GM23338 (cell line): Measurements from ENCODE around the gene ZNF727.

Experiments
- CREB1 ChIP-seq: fragments of 250-450 bp; sonication (Bioruptor Pico); IDR thresholded peaks from 2 replicates; pipeline ENCODE4 v1.5.0; 2020; ENCODE audit warnings: low read depth, mild to moderate bottlenecking, moderate library complexity
- EZH2 ChIP-seq: fragments of 200-600 bp; sonication (generic); IDR thresholded peaks from one replicate; pipeline ENCODE4 v1.8.0; 2017; ENCODE audit warnings: antibody characterized with exemption, mild to moderate bottlenecking, low read depth; ENCODE audit not compliant: unreplicated experiment
- EZH2phosphoT487 ChIP-seq: fragments of 200-600 bp; sonication (generic); IDR thresholded peaks from one replicate; pipeline ENCODE4 v1.8.1; 2018; ENCODE audit warnings: antibody characterized with exemption; ENCODE audit not compliant: unreplicated experiment
- JUNB ChIP-seq: IDR thresholded peaks from one replicate; pipeline ENCODE4 v1.6.1; 2016; ENCODE audit warnings: antibody characterized with exemption; ENCODE audit not compliant: unreplicated experiment
- NANOG ChIP-seq: IDR thresholded peaks from 2 replicates; pipeline ENCODE4 v1.6.1; 2016; ENCODE audit warnings: antibody characterized with exemption, borderline replicate concordance
- POLR2AphosphoS5 ChIP-seq: IDR thresholded peaks from 2 replicates; pipeline ENCODE4 v1.6.1; 2016; ENCODE audit warnings: antibody characterized with exemption, low read depth
- STAT1 ChIP-seq: IDR thresholded peaks from one replicate; pipeline ENCODE4 v1.6.1; 2016; ENCODE audit warnings: antibody characterized with exemption; ENCODE audit not compliant: unreplicated experiment
- ZNF114 ChIP-seq: fragments of 250-450 bp; sonication (Bioruptor Pico); IDR thresholded peaks from 2 replicates; pipeline ENCODE4 v1.5.0; 2020; ENCODE audit warnings: mild to moderate bottlenecking, moderate library complexity
- ZNF331 ChIP-seq: fragments of 250-450 bp; sonication (Bioruptor Pico); IDR thresholded peaks from 2 replicates; pipeline ENCODE4 v1.5.0; 2020; ENCODE audit warnings: low read depth, mild to moderate bottlenecking, moderate library complexity
- ZNF462 ChIP-seq: fragments of 250-450 bp; sonication (Bioruptor Pico); IDR thresholded peaks from 2 replicates; pipeline ENCODE4 v1.5.0; 2020; ENCODE audit warnings: mild to moderate bottlenecking, moderate library complexity
- TF ChIP-seq, protein P1 (sequence below), 2 experiments: fragments of 200-600 bp in 1 of 2; sonication (generic) in 1 of 2; conservative IDR thresholded peaks; 2 replicates each; pipeline versions ENCODE4 v1.5.1 to v1.6.1; 2016 to 2017; ENCODE audit warnings: antibody characterized with exemption in 2 of 2, low read depth in 2 of 2, mild to moderate bottlenecking in 2 of 2, moderate library complexity in 1 of 2
- TF ChIP-seq, protein P2 (sequence below): IDR thresholded peaks from one replicate; pipeline ENCODE4 v1.6.1; 2018; ENCODE audit warnings: antibody characterized with exemption; ENCODE audit not compliant: unreplicated experiment
- TF ChIP-seq, protein P3 (sequence below): IDR thresholded peaks from 2 replicates; pipeline ENCODE4 v1.6.1; 2016; ENCODE audit warnings: antibody characterized with exemption

GRCh38 chr7:64045301-64046040 is at the start of gene ZNF727:
- TF ChIP-seq, protein P1, sequence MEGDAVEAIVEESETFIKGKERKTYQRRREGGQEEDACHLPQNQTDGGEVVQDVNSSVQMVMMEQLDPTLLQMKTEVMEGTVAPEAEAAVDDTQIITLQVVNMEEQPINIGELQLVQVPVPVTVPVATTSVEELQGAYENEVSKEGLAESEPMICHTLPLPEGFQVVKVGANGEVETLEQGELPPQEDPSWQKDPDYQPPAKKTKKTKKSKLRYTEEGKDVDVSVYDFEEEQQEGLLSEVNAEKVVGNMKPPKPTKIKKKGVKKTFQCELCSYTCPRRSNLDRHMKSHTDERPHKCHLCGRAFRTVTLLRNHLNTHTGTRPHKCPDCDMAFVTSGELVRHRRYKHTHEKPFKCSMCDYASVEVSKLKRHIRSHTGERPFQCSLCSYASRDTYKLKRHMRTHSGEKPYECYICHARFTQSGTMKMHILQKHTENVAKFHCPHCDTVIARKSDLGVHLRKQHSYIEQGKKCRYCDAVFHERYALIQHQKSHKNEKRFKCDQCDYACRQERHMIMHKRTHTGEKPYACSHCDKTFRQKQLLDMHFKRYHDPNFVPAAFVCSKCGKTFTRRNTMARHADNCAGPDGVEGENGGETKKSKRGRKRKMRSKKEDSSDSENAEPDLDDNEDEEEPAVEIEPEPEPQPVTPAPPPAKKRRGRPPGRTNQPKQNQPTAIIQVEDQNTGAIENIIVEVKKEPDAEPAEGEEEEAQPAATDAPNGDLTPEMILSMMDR (conservative IDR thresholded peaks at IDR 0.05; ENCODE audit: low read depth in 2 of 2), result no peak
- TF ChIP-seq EZH2phosphoT487 (no peak), EZH2 (no peak), JUNB (no peak), POLR2AphosphoS5 (no peak), ZNF331 (CRISPR knock-in tag) (no peak), STAT1 (no peak), CREB1 (CRISPR knock-in tag) (no peak), ZNF114 (no peak), ZNF462 (CRISPR knock-in tag) (no peak), NANOG (no peak)
- TF ChIP-seq, protein P2, sequence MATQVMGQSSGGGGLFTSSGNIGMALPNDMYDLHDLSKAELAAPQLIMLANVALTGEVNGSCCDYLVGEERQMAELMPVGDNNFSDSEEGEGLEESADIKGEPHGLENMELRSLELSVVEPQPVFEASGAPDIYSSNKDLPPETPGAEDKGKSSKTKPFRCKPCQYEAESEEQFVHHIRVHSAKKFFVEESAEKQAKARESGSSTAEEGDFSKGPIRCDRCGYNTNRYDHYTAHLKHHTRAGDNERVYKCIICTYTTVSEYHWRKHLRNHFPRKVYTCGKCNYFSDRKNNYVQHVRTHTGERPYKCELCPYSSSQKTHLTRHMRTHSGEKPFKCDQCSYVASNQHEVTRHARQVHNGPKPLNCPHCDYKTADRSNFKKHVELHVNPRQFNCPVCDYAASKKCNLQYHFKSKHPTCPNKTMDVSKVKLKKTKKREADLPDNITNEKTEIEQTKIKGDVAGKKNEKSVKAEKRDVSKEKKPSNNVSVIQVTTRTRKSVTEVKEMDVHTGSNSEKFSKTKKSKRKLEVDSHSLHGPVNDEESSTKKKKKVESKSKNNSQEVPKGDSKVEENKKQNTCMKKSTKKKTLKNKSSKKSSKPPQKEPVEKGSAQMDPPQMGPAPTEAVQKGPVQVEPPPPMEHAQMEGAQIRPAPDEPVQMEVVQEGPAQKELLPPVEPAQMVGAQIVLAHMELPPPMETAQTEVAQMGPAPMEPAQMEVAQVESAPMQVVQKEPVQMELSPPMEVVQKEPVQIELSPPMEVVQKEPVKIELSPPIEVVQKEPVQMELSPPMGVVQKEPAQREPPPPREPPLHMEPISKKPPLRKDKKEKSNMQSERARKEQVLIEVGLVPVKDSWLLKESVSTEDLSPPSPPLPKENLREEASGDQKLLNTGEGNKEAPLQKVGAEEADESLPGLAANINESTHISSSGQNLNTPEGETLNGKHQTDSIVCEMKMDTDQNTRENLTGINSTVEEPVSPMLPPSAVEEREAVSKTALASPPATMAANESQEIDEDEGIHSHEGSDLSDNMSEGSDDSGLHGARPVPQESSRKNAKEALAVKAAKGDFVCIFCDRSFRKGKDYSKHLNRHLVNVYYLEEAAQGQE, result no peak
- TF ChIP-seq, protein P3, sequence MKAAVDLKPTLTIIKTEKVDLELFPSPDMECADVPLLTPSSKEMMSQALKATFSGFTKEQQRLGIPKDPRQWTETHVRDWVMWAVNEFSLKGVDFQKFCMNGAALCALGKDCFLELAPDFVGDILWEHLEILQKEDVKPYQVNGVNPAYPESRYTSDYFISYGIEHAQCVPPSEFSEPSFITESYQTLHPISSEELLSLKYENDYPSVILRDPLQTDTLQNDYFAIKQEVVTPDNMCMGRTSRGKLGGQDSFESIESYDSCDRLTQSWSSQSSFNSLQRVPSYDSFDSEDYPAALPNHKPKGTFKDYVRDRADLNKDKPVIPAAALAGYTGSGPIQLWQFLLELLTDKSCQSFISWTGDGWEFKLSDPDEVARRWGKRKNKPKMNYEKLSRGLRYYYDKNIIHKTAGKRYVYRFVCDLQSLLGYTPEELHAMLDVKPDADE, result no peak
